Smooth muscle cell of the brain vasculature (primary cell): ENCODE data around the gene CERKL.

Experiments
- DNase-seq: peaks from one replicate; pipeline ENCODE4 v3.0.0-alpha.2; 2012; ENCODE audit warnings: low read depth, low spot score

CERKL gene

DNA sequence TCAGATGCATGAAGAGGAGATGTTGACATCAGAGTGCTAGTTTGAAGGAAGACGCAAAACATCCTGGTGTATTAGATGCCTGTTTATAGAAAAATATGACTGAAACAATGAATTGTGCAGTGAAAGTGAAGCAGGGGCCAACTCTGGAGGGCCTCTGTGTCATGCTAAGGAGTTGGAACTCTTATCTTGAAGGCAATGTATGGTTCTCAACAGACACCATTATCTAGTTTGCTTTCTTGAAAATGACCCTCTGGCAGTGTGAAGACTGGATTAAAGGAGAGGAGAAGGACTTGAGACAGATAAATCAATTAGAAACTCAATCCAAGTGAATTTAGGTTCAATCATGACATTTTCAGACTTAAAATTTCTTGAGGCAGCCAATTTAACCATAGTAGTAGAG lies 136.7 kb downstream of the CERKL start:
- no peak for DNase-seq

DNA sequence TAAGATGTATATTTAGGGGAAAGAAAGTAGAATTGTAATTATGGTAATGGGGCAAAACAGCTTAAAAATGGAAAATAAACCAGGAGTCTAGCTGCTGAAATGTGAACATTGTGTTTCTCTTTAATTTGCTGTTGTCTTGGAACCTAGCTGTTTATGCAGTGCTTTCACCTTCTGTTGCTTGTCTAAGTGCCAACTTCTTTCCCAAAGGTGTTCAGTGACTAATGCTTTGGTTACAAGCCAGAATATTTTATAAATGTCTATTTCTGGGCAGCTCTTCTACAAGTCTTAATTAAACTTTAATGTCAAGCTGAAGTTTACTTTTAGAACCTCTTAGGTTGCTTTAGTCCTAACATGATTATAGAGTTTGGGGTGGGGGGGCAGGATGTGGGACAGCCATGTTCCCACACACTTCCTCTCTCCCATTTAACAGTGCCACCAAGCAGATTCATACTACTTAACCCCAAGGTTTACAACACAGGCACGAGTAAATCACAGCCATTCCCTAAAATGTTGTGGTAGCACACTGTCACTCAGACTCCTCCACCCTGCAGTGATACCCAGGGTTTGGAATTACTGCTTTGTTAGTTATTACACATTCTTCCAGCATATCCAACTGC lies 139.1 kb downstream of the CERKL start:
- DNase-seq = no peak

DNA sequence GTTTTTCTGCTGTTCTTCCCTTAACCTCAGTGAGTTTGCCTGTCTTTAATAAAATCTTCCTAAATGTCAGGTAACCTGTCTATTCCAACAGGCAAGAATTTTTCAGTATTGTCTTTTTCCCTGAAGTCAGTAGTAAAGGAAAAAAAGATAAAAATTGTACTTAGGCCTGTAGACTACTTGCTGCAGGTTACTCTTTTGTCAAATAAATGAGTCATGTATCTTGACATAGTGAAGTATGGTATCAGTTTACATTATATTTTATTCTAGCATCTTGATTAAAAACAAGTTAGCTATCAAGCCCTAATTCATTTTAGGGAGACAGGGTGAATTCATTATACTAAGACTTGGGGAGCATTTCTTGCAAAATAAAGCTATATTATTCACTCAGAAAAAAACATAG lies 139.9 kb downstream of the CERKL start:
- DNase-seq = no peak

DNA sequence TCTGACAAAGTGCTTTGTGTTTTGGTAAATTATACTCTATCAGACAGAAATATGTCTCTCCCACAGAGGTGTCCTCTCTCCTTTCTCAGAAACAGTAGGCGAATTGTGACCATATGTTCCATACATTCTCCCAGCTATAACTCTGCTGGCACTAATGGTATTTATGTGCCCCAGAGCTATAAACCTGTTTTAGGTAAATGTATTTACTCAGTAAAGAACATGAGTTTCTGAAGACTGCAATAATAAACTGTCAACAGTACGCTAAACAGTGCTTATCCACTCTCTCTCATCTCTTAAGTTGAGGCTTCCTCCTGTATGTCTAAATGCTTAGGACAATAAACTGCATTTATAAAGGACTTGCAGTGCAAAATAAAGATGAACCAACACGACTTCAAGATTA lies 141.2 kb downstream of the CERKL start:
- no peak for DNase-seq

DNA sequence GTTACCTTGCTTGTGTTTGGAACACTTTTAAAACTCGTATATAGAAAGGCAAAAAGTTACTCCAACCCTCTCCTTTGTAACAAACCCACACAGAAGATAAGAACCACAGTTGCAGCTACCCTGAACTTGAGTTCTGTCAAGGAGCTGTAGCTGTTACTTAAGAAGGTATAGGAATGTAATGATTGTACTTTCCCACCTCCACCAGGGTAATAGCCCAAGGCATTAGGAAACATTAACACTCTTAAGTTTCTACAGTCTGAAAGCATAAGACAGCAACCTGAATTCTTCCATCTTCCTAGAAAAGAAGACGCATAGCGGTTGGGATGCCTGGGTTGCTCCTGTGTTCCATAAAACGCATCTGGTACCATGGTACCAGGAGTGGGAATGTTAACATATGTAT lies 156.7 kb downstream of the CERKL start:
- no peak for DNase-seq

DNA sequence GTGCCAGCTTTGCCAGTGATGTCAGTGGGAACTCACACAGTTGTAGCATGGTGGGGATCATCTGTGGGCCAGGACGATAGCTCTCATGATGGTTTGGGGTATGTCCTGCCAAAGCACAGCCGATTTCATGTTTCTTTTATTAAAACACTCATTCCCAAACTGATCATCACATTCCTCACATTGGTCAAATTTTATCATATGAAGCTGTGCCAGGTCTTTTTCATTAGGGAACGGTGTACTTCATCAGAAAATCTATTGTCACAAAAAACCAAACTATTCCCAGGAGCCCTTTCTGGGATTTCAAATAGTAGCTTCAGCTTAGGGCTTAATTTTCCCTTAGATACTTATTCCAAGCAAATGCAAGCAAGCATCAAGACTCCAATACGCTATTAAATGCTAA lies 157.7 kb downstream of the CERKL start:
- DNase-seq = no peak
